ENCODE measurements around the gene KRTAP5-11. TPM values are rescaled to one million over a fixed set of nuclear protein-coding genes. Genes with fewer than 3 reads are reported as not detected.
A peak's percentile ranks its signal among the peaks of the same experiment; 100 is the strongest.
"Not testable (repeated sequence)": the region's sequence is repeated elsewhere in the genome, so short reads cannot be mapped to it uniquely, and the experiment has no call there.

KRTAP5-11 gene
- total RNA-seq, 2 experiments from 2014 or later = not detected

GRCh38 chr11:71542879-71543777 is 39.5 kb downstream of the KRTAP5-11 start:
- ATAC-seq (ENCODE audit: poor library complexity) (no peak), DNase-seq (peak in 2 of 14 experiments; percentile 16 to 21)
- peaks cover 19% of the 10 kb centered on the region for H3K27me3 Mint-ChIP-seq
- Histone ChIP-seq H3K27me3 (ENCODE audit: control insufficient read depth in 1 of 2, insufficient read depth in 2 of 2, low read length in 2 of 2) (peaks cover 0 to 3% of the 10 kb centered on the region in 2 experiments), H3K9me3 (ENCODE audit: control insufficient read depth in 1 of 2, insufficient read depth in 1 of 2, low read length in 2 of 2) (peaks cover 0 to 25% of the 10 kb centered on the region in 2 experiments), H3K4me3 (ENCODE audit: low read length) (no peak overlapping the region), H3K27ac (ENCODE audit: low read depth in 1 of 2, low read length in 2 of 2) (no peak overlapping the region), H3K36me3 (ENCODE audit: insufficient read depth, low read length) (no peaks in the 10 kb centered on the region), H3K4me1 (ENCODE audit: insufficient read depth, low read length) (no peaks in the 10 kb centered on the region)
- H3K27ac Mint-ChIP-seq = no peak overlapping the region
- H3K4me1 Mint-ChIP-seq (ENCODE audit: low read depth) = no peaks in the 10 kb centered on the region
- H3K4me3 Mint-ChIP-seq = no peak overlapping the region
- POLR2A ChIA-PET = no interaction called here
- no peaks in the 10 kb centered on the region for H3K36me3 Mint-ChIP-seq (ENCODE audit: low read depth)
- peaks cover 8% of the 10 kb centered on the region for H3K9me3 Mint-ChIP-seq
- intact Hi-C loops (cut with DNase I, micrococcal nuclease) = no loop called here
- TF ChIP-seq, protein P1, sequence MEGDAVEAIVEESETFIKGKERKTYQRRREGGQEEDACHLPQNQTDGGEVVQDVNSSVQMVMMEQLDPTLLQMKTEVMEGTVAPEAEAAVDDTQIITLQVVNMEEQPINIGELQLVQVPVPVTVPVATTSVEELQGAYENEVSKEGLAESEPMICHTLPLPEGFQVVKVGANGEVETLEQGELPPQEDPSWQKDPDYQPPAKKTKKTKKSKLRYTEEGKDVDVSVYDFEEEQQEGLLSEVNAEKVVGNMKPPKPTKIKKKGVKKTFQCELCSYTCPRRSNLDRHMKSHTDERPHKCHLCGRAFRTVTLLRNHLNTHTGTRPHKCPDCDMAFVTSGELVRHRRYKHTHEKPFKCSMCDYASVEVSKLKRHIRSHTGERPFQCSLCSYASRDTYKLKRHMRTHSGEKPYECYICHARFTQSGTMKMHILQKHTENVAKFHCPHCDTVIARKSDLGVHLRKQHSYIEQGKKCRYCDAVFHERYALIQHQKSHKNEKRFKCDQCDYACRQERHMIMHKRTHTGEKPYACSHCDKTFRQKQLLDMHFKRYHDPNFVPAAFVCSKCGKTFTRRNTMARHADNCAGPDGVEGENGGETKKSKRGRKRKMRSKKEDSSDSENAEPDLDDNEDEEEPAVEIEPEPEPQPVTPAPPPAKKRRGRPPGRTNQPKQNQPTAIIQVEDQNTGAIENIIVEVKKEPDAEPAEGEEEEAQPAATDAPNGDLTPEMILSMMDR (IDR thresholded peaks at IDR 0.05) = no peak
- CTCF ChIA-PET = no interaction called here

DNA sequence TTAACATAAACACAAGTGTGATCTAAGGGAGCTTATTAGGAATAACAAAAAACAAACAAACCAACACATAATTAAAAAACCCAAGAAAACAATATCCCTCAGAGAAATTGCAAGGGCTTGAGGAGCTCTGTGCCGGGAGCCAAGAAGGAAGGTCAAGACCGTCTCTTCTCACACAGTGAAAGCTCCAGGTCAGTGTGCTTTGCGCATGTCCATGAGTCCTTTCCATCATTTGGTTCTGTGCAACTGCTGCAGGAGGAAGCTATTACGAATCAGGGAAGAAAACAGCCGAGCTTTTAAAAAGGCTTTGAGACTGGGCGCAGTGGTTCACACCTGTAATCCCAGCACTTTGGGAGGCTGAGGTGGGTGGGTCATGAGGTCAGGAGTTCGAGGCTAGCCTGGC is 40.3 kb downstream of the KRTAP5-11 start:
- H3K4me1 ChIP-seq (ENCODE audit: insufficient read depth, low read length) = no peaks in the 10 kb centered on the region
- H3K36me3 ChIP-seq (ENCODE audit: insufficient read depth, low read length) = no peaks in the 10 kb centered on the region
- no peaks in the 10 kb centered on the region for H3K36me3 Mint-ChIP-seq (ENCODE audit: low read depth)
- TF ChIP-seq, protein P1 (IDR thresholded peaks at IDR 0.05) = no peak
- no peak overlapping the region for H3K4me3 ChIP-seq (ENCODE audit: low read length)
- peaks cover 8% of the 10 kb centered on the region for H3K9me3 Mint-ChIP-seq
- H3K27ac Mint-ChIP-seq = no peak overlapping the region
- ATAC-seq (ENCODE audit: poor library complexity) = no peak
- H3K27ac ChIP-seq (ENCODE audit: low read depth in 1 of 2, low read length in 2 of 2) = no peak overlapping the region
- CTCF ChIA-PET = no interaction called here
- POLR2A ChIA-PET = no interaction called here
- no peak overlapping the region for H3K4me3 Mint-ChIP-seq
- H3K27me3 ChIP-seq (ENCODE audit: control insufficient read depth in 1 of 2, insufficient read depth in 2 of 2, low read length in 2 of 2) = peaks cover 0 to 1% of the 10 kb centered on the region in 2 experiments
- peaks cover 19% of the 10 kb centered on the region for H3K27me3 Mint-ChIP-seq
- H3K9me3 ChIP-seq (ENCODE audit: control insufficient read depth in 1 of 2, insufficient read depth in 1 of 2, low read length in 2 of 2) = peaks cover 0 to 25% of the 10 kb centered on the region in 2 experiments
- intact Hi-C loops (cut with DNase I, micrococcal nuclease) = no loop called here
- no peaks in the 10 kb centered on the region for H3K4me1 Mint-ChIP-seq (ENCODE audit: low read depth)
- DNase-seq = no peak

GRCh38 chr11:71540521-71541304 is 42.0 kb downstream of the KRTAP5-11 start:
- intact Hi-C loops (cut with DNase I, micrococcal nuclease); H3K4me3 ChIP-seq (ENCODE audit: low read length); H3K4me1 Mint-ChIP-seq (ENCODE audit: low read depth); H3K27me3 Mint-ChIP-seq; ATAC-seq (ENCODE audit: poor library complexity); H3K36me3 ChIP-seq (ENCODE audit: insufficient read depth, low read length); POLR2A ChIA-PET; CTCF ChIA-PET; DNase-seq; H3K9me3 Mint-ChIP-seq; H3K27ac Mint-ChIP-seq; H3K4me1 ChIP-seq (ENCODE audit: insufficient read depth, low read length); H3K27ac ChIP-seq (ENCODE audit: low read depth in 1 of 2, low read length in 2 of 2); H3K36me3 Mint-ChIP-seq (ENCODE audit: low read depth); H3K4me3 Mint-ChIP-seq; H3K27me3 ChIP-seq (ENCODE audit: control insufficient read depth in 1 of 2, insufficient read depth in 2 of 2, low read length in 2 of 2): not testable (repeated sequence)
- peaks cover 0 to 14% of the 10 kb centered on the region in 2 experiments for H3K9me3 ChIP-seq (ENCODE audit: control insufficient read depth in 1 of 2, insufficient read depth in 1 of 2, low read length in 2 of 2)

DNA sequence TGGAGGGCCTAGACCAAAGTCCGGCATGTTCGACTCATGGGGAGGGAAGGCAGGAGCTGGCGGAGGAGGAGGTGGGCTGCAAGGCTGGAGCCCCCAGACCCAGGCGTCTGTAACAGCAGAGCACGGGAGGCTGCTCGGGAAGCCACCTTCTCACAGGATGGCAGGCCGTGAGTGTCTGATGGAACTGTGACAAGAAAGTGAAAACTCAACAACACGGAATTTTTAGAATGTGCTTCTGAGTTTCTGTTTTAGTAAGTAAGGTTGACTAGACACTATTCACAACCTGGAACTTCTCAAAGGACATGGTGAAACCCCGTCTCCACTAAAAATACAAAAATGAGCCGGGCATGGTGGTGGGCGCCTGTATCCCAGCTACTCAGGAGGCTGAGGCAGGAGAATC is 42.7 kb downstream of the KRTAP5-11 start:
- H3K4me3 ChIP-seq (ENCODE audit: low read length); DNase-seq; H3K9me3 Mint-ChIP-seq; ATAC-seq (ENCODE audit: poor library complexity); CTCF ChIA-PET; H3K27ac ChIP-seq (ENCODE audit: low read depth in 1 of 2, low read length in 2 of 2); H3K4me1 ChIP-seq (ENCODE audit: insufficient read depth, low read length); H3K27me3 ChIP-seq (ENCODE audit: control insufficient read depth in 1 of 2, insufficient read depth in 2 of 2, low read length in 2 of 2); H3K27ac Mint-ChIP-seq; H3K36me3 Mint-ChIP-seq (ENCODE audit: low read depth); H3K27me3 Mint-ChIP-seq; H3K4me1 Mint-ChIP-seq (ENCODE audit: low read depth); intact Hi-C loops (cut with DNase I, micrococcal nuclease); H3K36me3 ChIP-seq (ENCODE audit: insufficient read depth, low read length); H3K4me3 Mint-ChIP-seq; POLR2A ChIA-PET: not testable (repeated sequence)
- H3K9me3 ChIP-seq (ENCODE audit: control insufficient read depth in 1 of 2, insufficient read depth in 1 of 2, low read length in 2 of 2) = peaks cover 0 to 14% of the 10 kb centered on the region in 2 experiments
